CD4-positive, alpha-beta T cell treated with Interleukin-17A for 1 hour (primary cell): ENCODE measurements around the gene GJC2.

Experiments
- DNase-seq: peaks from one replicate; pipeline ENCODE4 v3.0.0-alpha.2; 2020

GJC2 gene

DNA sequence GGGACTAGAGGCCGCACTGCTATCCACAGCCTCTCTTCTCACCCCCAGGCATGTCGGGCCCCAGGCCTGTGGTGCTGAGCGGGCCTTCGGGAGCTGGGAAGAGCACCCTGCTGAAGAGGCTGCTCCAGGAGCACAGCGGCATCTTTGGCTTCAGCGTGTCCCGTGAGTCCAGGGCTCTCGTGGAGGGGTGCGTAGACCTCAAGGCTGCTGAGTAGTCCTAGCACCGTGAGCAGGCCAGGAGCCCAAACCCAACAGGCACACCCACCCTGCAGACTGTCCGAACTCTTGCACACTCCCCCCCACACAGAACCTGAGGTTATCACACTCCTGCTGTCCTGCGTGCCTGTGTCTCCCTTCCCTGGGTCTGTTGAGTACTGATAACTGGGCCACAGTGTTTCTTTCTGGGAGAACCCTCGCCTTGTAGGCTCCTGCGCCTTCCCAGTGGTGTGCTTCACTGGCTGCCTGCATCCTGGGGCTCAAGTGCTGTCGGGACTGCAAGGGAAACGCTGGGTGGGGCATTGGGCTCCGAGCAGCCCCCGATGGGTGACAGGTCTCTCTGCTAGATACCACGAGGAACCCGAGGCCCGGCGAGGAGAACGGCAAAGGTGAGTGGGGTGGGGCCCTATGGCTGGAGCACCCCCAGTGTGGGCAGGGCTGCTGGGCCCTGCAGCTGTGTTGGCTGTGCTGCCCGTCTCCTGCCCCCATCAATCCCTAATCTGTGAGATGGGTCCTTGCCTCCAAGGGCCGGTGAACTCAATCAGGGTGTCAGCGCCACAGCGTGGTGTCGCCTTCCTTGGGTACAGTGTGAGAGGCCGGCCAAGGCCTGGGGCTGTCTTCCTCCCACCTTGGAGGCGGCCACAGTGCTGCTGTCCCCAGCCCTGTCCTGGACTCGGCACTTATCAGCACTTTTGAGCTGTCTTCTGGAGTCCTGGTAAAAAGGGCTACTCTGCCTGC, 4.0 kb upstream of the GJC2 start:
- DNase-seq = no peak

DNA sequence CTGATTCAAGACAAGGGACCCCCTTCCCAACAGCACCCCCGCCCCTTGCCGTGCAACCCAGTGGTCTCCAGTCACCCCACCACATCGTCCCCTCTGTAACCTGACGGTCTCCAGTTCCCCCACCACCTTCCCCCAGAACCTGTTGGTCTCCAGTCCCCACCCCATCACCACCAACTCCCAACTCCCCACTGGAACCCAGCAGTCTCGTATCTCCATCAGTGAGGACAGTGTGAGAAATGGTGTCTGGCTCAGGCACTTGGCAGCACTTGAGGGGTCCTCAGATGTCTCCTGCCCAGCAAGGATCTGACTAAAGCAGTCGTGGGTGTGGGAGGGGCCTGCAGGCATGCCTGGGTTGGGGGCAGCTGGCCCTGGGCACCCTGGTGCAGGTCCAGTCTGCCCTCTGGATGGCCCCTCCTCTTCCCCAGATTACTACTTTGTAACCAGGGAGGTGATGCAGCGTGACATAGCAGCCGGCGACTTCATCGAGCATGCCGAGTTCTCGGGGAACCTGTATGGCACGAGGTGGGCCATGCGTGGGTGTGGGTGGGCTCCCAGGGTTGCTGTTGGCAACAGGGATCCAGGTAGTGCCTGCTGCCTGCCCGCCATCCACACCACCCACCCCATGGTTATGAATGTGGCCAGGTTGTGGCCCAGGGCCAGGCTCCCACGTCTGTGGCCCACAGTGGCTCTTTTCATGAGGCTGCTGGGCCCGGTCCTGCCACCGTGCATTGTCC, 3.1 kb upstream of the GJC2 start:
- DNase-seq = no peak

DNA sequence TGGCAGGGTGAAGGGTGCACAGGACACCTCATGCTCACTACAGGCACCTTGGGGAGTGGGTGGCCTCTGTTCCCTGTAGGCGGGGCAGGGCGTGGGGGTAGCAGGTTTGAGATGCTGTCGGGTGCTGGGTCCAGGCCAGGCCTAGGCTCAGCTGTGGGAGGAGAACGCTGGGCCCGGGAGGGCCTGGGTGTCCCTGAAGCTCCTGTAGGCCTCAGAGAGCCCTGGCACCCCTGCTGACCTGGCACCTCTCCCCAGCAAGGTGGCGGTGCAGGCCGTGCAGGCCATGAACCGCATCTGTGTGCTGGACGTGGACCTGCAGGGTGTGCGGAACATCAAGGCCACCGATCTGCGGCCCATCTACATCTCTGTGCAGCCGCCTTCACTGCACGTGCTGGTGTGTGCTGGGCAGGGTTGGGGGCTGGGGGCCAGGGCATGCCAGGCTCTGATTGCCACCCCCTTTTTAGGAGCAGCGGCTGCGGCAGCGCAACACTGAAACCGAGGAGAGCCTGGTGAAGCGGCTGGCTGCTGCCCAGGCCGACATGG, 2.5 kb upstream of the GJC2 start:
- DNase-seq = no peak

DNA sequence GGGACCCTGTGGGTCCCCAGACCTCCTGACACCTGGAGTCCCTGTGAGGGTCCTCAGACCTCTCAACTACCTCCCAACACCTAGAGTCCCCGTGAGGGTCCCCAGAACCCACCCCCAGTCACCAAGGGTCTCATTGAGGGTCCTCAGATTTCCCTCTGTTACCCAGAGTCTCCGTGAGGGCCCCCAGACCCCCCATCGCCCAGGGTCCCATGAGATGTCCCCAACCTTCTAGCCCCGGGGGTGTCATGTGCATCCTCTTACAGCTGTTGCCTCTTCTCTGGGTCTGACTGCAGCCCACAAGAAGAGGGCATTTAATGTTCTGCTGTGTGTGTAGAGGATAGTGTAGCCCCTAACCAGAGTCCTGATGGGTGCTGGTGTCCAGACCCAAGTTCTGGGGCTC, 2.0 kb upstream of the GJC2 start:
- no peak for DNase-seq

DNA sequence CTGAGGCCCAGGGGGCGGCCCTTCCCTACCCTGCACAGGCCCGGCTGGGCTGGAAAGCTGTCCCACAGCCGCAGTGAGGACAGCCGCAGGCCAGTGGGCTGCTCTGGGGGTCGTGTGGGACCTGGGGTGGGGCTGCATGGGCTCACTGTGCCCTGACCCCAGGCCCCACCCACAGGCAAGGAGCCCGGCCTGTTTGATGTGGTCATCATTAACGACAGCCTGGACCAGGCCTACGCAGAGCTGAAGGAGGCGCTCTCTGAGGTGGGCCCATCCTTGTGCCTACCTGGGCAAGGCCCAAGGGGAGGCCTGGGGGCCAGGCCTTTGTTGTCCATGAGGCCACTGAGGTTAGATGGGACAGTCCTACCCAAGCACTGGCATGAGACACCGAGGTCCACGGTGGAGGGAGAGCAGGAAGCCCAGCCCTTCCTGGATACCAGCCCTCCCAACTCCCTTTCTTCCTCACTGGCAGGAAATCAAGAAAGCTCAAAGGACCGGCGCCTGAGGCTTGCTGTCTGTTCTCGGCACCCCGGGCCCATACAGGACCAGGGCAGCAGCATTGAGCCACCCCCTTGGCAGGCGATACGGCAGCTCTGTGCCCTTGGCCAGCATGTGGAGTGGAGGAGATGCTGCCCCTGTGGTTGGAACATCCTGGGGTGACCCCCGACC, 1.4 kb upstream of the GJC2 start:
- no peak for DNase-seq

DNA sequence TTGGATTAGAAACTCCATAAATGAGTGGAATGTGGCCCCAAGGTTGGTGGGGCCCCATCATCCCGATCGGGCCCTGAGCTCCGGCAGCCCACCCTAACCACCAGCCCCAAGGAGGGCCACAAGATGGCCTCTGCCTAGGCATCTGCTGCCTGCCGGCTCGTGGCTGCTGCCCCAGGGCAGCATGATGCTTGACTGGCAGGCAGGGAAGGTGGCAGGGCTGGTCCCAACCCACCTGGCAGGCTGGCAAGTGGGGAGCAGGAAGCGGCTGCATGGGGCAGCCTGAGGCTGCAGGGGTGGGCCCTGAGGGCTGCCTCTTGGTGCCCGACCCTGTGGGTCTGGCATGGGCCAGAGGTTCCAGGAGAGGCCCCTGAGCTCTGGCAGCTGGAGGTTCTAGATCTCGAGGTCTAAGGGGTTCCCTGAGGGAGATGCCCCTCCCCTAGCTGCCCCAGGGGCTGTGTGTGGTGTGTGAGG, 760 bp upstream of the GJC2 start:
- DNase-seq = no peak

DNA sequence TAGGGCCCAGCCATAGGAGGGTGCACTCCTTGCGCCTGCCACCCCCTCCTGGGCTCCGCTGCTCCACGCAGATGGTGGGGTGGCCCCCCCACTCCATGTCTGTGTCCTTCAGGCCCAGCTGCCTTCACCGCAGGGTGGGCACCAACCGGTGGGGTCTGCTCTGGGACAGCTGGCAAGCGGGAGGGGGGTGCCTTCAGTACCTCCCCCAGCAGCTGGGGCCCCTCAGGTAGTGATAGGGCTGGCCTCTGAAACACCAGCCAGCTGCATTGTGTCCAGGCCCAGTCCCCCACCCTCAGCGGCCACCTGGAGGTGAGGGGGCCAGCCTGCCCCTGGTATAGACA, 360 bp downstream of the GJC2 start:
- no peak for DNase-seq

DNA sequence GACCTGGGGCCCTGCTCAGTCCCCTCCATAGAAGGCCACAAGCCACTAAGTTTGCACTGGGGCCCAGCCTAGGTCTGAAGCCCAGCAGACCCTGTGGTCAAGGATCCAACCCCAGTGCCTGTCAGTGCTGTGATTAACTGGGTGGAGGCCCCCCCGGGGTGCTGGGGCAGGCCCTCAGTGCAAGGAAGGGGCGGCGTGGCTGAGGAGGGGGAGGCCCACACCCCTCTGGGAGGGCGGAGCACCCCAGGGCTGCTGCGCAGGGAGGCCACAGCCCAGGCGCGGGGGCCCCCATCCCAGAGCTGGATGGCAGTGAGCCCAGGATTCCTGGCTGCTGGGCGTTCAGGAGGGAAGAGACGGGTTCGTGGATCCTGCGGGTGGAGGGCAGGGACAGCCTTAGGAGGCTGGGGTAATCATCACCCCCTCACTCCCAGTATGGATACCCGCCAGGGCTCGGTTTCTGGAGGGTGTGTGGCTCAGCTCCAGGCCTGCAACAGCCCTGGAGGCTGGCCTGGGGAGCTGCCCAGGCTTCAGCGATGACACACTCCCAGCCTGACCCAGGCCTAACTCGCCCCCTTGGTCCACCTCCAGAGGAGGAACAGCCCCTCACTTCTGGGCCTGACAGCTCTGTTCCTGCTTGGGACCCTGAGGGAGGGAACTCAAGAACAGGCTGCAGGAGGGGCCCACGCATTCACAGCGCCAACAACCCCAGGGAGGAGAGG, 890 bp downstream of the GJC2 start:
- DNase-seq = no peak

DNA sequence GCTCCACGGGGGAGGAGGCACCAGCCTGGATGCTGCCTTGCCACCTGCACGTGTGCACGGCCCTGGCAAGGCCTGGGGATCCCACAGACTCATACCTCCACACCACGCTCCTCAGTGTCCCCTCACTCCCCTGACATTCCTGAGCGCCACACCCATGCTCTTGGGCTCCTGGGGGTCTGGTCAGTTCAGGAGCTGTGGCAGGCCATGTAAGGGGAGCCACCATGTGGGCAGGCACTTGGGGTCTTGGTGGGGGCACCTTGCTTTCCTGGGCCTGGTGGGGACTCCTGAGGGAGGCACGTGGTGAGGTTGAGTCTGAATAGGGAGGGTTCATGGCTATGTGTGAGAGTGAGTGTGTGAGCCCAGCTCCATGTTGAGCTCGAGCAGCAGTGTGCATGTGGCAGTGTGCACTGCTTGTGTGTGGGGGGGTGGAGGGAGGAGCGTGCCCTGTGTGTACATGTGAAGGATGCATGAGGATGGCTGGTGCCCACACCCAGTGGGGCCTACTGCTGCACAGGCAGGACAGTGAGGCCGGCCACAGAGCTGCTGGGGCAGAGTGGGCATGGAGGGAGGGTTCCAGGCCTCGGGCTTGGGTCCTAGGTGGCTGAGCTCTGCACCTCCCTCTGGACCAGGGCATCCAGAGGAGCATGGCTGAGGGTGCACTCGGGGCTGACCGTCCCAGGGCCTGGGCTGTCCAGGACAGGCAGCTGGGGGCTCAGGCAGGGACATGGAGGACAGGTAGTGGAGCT, 1.6 kb downstream of the GJC2 start:
- DNase-seq = no peak

DNA sequence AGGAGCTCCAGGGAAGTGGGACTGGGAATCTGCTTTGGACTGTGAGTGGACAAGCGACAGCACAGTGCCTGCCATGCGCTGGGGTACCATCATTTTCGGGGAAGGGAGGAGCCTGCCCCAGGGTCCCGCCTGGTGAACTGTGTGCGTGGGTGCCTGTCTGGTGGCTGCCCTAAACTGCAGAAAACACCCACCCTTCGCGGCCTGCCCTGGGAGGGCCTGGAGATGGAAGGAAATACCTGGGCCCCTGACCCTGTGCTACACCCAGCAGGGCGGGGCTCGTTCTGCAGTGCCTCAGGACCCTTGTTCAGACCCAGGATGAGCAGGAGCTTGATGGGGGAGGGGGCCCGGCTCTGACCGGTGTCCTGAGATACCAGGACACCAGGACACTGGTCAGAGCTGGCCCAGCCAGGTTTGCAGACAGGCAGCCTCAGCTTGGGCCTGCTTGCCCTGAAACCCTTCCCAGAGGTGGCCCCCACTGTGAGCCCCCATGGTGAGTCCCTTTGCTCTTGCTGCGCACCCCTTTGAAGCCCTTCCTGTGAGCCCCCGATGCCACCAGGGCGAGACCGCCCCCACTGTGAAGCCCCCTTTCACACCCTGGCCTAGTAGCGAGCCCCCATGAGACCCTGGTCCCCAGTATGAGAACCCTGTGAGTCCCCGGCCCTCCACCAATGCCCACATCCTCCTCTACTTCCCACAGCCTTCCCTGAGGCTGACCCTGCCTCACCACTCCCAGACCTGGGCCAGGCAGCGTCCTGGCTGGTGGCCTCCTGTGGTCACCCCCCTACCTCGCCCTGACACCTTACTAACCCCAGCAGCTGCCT, 2.6 kb downstream of the GJC2 start:
- no peak for DNase-seq

DNA sequence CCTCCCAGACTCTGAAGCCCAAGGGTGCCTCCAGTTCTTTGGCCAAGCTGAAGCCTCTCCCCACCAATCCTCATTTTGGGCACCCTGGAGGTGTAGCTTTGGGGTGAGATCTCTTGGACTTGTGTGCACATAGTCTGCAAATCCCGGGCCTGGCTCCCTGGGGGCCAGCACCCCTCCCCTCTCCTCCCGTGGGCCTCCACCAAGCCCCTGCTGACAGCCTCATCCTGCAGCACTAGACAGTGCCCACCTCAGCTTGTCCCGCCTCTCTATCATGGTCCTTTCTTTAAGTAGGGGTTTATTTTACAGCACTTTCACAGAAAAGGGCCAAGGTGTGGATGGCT, 3.2 kb downstream of the GJC2 start:
- no peak for DNase-seq

DNA sequence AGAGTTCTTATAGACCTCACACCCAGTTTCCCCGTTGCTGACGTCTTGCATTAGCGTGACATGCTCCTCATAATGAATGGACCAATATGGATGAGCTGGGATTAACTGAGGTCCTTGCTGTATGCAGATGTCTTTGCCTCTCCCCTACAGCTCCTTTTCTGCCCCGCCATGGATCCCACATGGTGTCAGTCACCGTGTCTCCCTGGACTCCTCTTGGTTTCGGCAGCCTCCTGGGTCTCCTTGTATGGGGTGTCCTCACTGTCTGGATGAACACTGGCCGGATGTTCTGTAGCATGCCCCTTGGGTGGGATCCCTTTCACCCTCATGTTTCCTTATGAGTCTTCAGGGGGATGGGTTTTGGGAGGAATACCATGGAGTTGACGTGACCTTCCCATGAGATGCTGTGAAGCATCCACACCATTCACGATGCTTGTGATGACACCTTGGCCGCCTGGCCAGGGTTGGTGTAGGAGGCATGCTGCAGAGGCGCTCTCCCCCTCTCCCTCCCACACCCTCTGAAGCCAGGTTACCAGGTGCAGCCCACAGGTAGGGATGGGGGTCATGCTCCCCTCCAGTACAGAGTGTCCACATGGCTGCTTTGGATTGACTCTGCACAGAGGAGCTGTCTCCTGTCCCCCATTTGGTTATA, 4.4 kb downstream of the GJC2 start:
- no peak for DNase-seq

DNA sequence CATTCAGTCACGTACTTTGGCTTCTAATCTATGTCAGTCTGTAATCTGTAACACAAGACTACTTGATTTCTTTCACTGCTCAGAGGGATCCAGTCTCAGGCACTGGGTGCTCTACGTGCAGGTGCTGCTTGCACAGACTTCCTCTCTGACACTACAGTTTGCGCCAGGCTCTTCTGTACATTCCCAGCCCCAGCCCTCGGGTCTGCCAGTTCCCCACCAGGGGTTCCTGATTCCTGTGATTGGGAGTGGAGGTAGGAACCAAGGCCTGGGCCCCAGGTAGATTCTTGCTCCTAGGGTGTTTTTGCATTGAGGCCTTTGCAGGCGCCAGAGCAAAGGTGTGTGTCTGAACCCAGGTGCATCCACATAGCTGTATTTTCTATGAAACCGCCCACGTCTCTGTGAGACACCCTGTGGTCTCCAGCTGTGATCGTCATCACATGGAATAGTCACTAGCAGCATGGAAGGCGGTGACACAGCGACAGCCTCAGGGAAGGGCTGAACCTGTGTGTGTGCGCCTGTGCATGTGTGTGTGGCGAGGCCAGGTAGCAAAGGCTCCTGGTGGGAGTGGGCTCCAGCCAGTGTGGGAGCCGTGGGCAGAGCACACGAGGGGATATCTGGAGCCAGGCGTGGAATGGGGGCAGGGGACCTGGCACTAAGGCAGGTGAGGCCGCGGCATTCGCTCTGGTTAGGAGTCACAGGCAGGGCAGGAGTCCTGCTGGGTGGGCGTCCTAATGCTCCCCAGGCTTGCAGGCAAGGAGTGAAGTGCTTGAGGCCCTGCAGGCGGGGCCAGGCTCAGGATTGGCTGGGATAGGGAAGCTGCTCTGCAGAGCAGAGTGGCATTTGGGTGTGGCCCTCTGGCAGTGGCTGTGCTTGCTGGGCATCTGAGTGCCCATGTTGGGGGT, 5.2 kb downstream of the GJC2 start:
- DNase-seq = no peak

DNA sequence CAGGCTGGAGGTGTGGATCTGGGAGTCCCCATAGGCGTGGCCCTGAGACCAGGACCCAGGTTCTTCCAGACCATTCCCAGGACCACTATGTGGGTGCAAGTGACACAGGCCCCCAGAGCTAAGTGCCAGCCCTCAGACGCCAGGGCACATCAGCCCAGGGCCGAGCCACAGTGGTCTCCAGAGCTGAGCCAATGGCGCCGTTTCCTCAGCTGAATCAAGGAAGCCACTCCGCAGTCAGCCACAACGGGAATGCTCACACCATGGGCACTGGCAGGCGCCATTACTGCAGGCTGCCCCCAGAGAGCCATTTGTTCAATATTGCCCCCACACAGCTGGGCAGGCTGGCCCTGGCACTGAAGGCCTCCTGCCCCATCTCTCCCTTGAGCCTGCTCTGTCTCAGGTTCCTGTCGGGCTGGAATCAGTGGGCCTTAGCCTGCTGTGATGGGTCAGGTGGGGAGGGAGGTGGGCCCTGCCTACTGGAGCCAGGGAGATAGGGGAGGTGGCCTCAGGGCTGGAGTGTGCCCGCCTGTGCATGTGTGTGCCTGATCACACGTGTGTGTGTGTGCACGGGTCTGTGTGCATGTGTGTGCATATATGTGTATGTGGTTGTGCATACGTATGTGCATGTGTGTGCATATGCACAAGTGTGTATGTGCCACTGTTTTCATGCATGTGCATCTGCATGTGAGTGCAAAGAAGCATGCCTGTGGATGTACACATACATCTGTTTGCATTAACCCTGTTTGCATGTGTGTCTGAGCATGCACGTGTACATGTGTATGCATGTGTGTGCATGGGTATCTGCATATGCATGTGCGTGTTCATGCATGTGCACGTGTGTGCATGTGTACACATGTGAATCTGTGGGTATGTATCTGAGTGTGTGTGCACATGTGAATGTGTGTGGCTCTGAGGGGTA, 6.1 kb downstream of the GJC2 start:
- DNase-seq = no peak

DNA sequence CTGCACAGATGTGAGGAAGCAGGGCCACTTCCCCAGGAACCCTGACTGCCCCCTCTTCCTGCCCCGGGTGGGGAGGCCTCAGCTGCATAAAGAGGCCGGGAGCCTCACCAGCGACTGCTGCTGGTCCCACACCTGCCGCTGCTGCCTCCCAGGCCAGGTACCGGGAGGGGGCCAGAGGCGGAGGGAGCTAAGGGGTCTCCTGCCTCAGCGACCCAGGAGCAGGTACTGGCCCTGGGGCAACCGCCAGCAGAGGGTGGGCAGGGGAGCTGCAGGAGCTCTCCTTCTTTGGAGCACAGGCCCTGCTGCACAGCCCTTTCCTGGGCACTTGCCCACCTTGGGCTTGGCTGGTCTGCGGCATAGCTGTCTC, 6.8 kb downstream of the GJC2 start:
- no peak for DNase-seq

DNA sequence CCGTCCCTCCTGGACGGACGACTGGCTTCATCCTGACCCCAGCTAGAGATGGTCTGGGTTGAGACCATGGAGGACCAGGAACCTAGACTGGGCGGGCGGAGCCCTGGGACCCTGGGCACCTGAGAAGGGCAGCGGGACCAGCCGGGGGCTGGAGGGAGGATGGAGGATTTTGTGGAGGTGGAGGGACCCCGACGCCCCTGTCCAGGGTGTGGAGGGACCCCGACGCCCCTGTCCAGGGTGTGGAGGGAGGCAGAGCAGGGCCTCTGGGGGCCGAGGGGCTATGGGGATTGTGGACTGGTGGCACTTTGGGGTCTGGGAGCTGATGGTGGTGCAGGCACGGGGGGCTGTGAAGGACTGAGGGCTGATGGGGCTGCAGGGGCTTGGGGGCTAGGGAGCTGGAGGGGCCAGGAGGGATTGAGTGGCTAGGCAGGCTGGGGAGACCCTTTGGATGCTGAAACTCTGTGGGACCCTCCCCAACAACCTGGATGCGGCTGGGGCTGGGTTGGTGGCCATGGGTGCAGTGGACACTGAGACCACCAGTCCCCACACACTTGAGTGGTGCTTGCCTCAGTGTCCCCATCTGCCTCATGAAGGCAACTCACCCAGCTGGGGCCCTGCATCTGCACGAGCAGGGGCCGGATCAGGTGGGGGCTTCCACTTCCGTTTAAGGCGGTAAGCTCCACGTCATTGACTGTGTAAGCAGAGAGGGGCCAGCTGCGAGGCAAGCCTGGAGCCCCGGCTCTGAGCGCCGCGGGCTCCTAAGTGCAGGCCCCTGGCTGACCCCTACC, 7.4 kb downstream of the GJC2 start:
- no peak for DNase-seq

DNA sequence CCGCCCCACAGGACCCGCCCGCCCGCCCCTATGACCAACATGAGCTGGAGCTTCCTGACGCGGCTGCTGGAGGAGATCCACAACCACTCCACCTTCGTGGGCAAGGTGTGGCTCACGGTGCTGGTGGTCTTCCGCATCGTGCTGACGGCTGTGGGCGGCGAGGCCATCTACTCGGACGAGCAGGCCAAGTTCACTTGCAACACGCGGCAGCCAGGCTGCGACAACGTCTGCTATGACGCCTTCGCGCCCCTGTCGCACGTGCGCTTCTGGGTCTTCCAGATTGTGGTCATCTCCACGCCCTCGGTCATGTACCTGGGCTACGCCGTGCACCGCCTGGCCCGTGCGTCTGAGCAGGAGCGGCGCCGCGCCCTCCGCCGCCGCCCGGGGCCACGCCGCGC, 8.0 kb downstream of the GJC2 start:
- no peak for DNase-seq
